Bronchial epithelial cell (primary cell): ENCODE data around the gene CAPZB. TPM values are rescaled to one million over a fixed set of nuclear protein-coding genes. Genes with fewer than 3 reads are reported as not detected.

ENCODE experiments used
- DNase-seq: peaks from one replicate; pipeline ENCODE4 v3.0.0-alpha.2; 2010; ENCODE audit warnings: low read depth
- FAIRE-seq: peaks from 2 replicates; lab custom pipeline; 2011; peaks lifted over from hg19 to GRCh38; lab: Jason Lieb, UNC
- H3K27me3 ChIP-seq: 2 replicates; pipeline ENCODE4 v1.5.1; 2011; ENCODE audit warnings: low read length; ENCODE audit not compliant: control insufficient read depth, insufficient read depth
- H3K36me3 ChIP-seq: 2 replicates; pipeline ENCODE4 v1.5.1; 2011; ENCODE audit warnings: low read length; ENCODE audit not compliant: control insufficient read depth, insufficient read depth
- H3K4me3 ChIP-seq: 2 replicates; pipeline ENCODE4 v1.5.1; 2011; ENCODE audit warnings: mild to moderate bottlenecking, low read depth, low read length, control low read depth
- total RNA-seq: library from RNA; depleted of rRNA; stranded (reverse); fragments of >200 nt; gene quantifications from 2 replicates; pipeline ENCODE4 v1.2.1, GENCODE V29; 2014
- TF ChIP-seq, protein P1 (sequence below): IDR thresholded peaks from 2 replicates; pipeline ENCODE4 v1.5.1; 2011; ENCODE audit warnings: mild to moderate bottlenecking, moderate library complexity, low read length, control low read depth, inconsistent platforms; ENCODE audit not compliant: insufficient read depth, severe bottlenecking

CAPZB gene
- total RNA-seq, 1 donor from 2014 or later: 73.5 TPM

DNA sequence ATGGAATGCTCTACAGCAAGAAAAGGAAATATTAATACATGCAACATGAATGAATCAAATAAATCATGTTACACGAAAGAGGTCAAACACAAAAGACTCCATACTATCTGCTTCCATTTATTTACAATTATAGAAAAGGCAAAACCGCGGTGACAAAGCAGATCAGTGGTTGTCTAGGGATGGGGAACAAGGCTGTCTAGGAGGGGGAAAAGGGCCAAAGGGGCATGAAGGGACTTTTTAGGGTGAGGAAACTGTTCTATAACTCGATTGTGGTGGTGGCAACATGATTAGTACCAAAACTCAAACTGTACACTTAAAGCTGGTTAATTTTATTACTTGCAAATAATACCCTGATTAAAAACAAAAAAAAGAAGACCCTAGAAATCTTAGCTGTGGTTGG, 20.6 kb downstream of the CAPZB start:
- H3K36me3 ChIP-seq: peaks cover 1% of the 10 kb centered on the region
- no peaks in the 10 kb centered on the region for H3K27me3 ChIP-seq
- DNase-seq (no peak), FAIRE-seq (no peak)
- TF ChIP-seq, protein P1, sequence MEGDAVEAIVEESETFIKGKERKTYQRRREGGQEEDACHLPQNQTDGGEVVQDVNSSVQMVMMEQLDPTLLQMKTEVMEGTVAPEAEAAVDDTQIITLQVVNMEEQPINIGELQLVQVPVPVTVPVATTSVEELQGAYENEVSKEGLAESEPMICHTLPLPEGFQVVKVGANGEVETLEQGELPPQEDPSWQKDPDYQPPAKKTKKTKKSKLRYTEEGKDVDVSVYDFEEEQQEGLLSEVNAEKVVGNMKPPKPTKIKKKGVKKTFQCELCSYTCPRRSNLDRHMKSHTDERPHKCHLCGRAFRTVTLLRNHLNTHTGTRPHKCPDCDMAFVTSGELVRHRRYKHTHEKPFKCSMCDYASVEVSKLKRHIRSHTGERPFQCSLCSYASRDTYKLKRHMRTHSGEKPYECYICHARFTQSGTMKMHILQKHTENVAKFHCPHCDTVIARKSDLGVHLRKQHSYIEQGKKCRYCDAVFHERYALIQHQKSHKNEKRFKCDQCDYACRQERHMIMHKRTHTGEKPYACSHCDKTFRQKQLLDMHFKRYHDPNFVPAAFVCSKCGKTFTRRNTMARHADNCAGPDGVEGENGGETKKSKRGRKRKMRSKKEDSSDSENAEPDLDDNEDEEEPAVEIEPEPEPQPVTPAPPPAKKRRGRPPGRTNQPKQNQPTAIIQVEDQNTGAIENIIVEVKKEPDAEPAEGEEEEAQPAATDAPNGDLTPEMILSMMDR: no peak
- H3K4me3 ChIP-seq: no peak overlapping the region

- no peak for FAIRE-seq
- no peaks in the 10 kb centered on the region for H3K27me3 ChIP-seq
- TF ChIP-seq, protein P1: no peak
- no peak for DNase-seq
- H3K36me3 ChIP-seq: peaks cover 2% of the 10 kb centered on the region
- no peak overlapping the region for H3K4me3 ChIP-seq
These were observed 21.9 kb downstream of the CAPZB start for GRCh38 chr1:19463504-19463803.

DNA sequence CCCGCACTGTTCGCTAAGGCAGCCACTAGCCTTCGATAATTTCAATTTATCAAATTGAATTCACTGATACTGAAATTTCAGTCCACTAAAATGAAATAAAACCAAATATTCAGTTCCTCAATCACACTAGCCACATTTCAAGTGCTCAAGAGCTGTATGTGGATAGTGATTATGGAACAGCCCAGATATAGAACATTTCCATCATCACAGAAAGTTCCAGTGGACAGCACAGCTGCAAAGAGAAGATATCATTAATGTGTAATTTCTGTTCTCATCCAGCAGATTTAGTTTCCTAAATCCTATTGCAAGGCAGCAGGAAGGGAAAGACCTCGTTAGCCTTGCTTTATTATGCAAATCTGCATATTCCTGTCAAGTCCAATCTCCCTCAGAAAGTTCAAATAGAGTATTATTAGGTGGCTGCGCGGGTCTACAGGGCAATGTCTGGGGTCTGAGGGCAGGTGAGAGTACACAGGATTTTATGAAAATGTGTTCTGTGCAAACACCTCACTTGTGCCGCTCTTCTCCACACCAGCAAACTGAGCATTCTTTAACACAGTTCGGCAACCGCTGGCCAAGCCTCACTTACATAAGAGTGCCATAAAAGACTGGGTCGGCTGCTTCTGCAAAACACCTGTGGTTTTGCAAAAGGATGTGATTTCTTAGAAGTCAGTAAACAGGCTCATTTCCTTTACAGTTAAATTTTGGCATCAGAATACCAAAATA, 22.4 kb downstream of the CAPZB start:
- no peak for FAIRE-seq

GRCh38 chr1:19461220-19461554, 24.2 kb downstream of the CAPZB start:
- H3K4me3 ChIP-seq: no peak overlapping the region
- H3K27me3 ChIP-seq: no peaks in the 10 kb centered on the region
- peaks cover 4% of the 10 kb centered on the region for H3K36me3 ChIP-seq
- TF ChIP-seq, protein P1: no peak
- DNase-seq (no peak), FAIRE-seq (no peak)

More for the DNA sequence above, 22.4 kb downstream of the CAPZB start:
- Histone ChIP-seq H3K36me3 (peaks cover 2% of the 10 kb centered on the region), H3K27me3 (no peaks in the 10 kb centered on the region), H3K4me3 (no peak overlapping the region)
- TF ChIP-seq, protein P1: no peak
- no peak for DNase-seq

DNA sequence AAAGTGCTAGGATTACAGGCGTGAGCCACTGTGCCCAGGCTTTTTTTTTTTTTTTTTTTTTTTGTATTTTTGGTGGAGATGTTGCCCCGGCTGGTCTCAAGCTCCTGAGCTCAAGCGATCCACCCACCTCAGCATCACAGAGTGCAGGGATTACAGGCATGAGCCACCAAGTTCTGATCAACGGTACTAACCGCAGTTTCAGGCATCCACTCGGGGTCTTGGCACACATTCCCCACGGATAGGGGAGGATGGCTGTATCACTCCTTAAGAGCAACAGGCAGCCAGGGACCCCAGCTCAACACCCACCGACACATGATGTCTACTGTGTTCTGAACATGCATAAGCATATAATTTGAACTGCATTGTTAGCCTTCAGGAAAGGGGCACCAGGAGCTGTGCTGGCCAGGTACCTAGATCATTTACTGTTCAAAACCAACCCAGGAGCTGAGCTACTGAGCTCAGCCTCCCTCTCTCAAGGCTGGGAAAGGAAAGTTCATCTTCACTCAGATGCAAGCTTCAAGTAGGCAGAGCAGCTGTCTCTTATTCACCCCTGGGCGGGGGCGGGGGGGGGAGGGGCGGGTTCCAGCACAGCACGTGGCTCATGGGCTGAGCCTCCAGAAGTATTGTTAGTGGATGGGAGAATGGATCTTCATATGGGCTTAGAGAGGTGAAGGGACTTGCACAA, 24.7 kb downstream of the CAPZB start:
- TF ChIP-seq, protein P1: no peak
- H3K27me3 ChIP-seq: no peaks in the 10 kb centered on the region
- FAIRE-seq (no peak), DNase-seq (no peak)
- H3K36me3 ChIP-seq: peaks cover 4% of the 10 kb centered on the region
- H3K4me3 ChIP-seq: no peak overlapping the region
